H1 (cell line): ENCODE measurements around the gene FLT4. TPM values are rescaled to one million over a fixed set of nuclear protein-coding genes. Genes with fewer than 3 reads are reported as not detected.

Experiments
- CHD2 ChIP-seq: IDR thresholded peaks from 2 replicates; pipeline ENCODE4 v1.6.1; 2012; ENCODE audit warnings: low read length, improper control_type of control experiment
- CTBP2 ChIP-seq: IDR thresholded peaks from 2 replicates; pipeline ENCODE4 v1.7.0; 2011; ENCODE audit warnings: borderline replicate concordance, mild to moderate bottlenecking, moderate library complexity, mixed read lengths, low read length; ENCODE audit not compliant: insufficient read depth, insufficient read length
- JUND ChIP-seq: IDR thresholded peaks from 2 replicates; pipeline ENCODE4 v1.6.1; 2011; ENCODE audit warnings: mild to moderate bottlenecking, improper control_type of control experiment, low read length
- RBBP5 ChIP-seq: IDR thresholded peaks from 2 replicates; pipeline ENCODE4 v1.7.1; 2012; ENCODE audit warnings: low read depth, mild to moderate bottlenecking, inconsistent platforms, low read length, moderate library complexity, borderline replicate concordance
- RFX5 ChIP-seq: IDR thresholded peaks from 2 replicates; pipeline ENCODE4 v1.6.1; 2011; ENCODE audit warnings: low read depth, low read length, improper control_type of control experiment, borderline replicate concordance
- polyA plus RNA-seq, 7 experiments: library from polyadenylated mRNA; depleted of rRNA in 3 of 7; stranded (reverse) in 5 of 7; unstranded in 2 of 7; fragments of >200 nt in 5 of 7; fragments of 200-250 nt in 2 of 7; gene quantifications; 1 replicate in 5 of 7; 2 replicates in 1 of 7; 4 replicates in 1 of 7; pipeline versions ENCODE4 v1.2.1 to v1.2.3, GENCODE V29; 2011 to 2013; ENCODE audit warnings: missing spikeins in 2 of 7, mixed read lengths in 2 of 7
- total RNA-seq: library from RNA; stranded (reverse); fragmentation: NEBNext Ultra II Directional; extraction: Animal tissue kit (Norgen Biotek cat#: 25700); gene quantifications from 2 replicates; pipeline ENCODE4 v1.2.1, GENCODE V29; 2021
- TF ChIP-seq, protein P1 (sequence below): fragments of 300-600 bp; sonication (generic); IDR thresholded peaks from 2 replicates; pipeline ENCODE4 v1.7.1; 2012; ENCODE audit warnings: low read length, moderate library complexity, mild to moderate bottlenecking, inconsistent platforms; ENCODE audit not compliant: insufficient replicate concordance

The FLT4 gene
- total and polyA plus RNA-seq, 2 of the 8 experiments (the other 6 are each of a cell fraction or from before 2014, with no cell fraction given), result 6.5 to 7.7 TPM

DNA sequence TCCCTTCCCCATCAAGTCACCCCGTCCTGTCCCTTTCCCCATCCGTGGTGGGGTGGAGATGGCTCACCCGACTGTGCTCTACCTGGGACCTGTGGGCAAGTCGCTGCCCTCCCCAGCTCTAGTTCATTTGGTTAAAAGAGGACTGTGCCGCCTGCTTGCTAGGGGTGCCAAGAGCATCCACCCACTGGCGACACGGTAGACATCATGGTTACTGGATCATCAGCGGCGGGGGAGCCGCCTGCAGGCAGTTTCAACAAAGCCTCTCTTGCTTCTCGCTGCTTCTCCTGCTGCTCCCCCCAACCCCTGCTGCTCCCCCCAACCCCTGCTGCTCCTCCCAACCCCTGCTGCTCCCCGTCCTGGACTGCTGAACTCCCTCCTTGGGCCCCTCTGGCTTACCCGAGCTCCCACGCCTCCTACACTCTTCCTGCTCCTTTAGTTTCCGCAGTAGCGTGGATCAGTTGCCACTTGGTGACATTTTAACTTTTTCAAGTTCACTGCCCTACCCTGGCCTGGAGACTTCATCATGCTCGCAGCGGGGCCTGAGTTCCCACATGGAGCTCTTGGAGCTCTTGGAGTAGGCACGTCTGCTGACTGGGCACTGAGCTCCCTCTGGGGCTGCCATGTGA, 36.1 kb downstream of the FLT4 start (continued):
- TF ChIP-seq CTBP2 (no peak), RBBP5 (no peak), RFX5 (no peak), CHD2 (no peak), JUND (no peak)
- TF ChIP-seq, protein P1, sequence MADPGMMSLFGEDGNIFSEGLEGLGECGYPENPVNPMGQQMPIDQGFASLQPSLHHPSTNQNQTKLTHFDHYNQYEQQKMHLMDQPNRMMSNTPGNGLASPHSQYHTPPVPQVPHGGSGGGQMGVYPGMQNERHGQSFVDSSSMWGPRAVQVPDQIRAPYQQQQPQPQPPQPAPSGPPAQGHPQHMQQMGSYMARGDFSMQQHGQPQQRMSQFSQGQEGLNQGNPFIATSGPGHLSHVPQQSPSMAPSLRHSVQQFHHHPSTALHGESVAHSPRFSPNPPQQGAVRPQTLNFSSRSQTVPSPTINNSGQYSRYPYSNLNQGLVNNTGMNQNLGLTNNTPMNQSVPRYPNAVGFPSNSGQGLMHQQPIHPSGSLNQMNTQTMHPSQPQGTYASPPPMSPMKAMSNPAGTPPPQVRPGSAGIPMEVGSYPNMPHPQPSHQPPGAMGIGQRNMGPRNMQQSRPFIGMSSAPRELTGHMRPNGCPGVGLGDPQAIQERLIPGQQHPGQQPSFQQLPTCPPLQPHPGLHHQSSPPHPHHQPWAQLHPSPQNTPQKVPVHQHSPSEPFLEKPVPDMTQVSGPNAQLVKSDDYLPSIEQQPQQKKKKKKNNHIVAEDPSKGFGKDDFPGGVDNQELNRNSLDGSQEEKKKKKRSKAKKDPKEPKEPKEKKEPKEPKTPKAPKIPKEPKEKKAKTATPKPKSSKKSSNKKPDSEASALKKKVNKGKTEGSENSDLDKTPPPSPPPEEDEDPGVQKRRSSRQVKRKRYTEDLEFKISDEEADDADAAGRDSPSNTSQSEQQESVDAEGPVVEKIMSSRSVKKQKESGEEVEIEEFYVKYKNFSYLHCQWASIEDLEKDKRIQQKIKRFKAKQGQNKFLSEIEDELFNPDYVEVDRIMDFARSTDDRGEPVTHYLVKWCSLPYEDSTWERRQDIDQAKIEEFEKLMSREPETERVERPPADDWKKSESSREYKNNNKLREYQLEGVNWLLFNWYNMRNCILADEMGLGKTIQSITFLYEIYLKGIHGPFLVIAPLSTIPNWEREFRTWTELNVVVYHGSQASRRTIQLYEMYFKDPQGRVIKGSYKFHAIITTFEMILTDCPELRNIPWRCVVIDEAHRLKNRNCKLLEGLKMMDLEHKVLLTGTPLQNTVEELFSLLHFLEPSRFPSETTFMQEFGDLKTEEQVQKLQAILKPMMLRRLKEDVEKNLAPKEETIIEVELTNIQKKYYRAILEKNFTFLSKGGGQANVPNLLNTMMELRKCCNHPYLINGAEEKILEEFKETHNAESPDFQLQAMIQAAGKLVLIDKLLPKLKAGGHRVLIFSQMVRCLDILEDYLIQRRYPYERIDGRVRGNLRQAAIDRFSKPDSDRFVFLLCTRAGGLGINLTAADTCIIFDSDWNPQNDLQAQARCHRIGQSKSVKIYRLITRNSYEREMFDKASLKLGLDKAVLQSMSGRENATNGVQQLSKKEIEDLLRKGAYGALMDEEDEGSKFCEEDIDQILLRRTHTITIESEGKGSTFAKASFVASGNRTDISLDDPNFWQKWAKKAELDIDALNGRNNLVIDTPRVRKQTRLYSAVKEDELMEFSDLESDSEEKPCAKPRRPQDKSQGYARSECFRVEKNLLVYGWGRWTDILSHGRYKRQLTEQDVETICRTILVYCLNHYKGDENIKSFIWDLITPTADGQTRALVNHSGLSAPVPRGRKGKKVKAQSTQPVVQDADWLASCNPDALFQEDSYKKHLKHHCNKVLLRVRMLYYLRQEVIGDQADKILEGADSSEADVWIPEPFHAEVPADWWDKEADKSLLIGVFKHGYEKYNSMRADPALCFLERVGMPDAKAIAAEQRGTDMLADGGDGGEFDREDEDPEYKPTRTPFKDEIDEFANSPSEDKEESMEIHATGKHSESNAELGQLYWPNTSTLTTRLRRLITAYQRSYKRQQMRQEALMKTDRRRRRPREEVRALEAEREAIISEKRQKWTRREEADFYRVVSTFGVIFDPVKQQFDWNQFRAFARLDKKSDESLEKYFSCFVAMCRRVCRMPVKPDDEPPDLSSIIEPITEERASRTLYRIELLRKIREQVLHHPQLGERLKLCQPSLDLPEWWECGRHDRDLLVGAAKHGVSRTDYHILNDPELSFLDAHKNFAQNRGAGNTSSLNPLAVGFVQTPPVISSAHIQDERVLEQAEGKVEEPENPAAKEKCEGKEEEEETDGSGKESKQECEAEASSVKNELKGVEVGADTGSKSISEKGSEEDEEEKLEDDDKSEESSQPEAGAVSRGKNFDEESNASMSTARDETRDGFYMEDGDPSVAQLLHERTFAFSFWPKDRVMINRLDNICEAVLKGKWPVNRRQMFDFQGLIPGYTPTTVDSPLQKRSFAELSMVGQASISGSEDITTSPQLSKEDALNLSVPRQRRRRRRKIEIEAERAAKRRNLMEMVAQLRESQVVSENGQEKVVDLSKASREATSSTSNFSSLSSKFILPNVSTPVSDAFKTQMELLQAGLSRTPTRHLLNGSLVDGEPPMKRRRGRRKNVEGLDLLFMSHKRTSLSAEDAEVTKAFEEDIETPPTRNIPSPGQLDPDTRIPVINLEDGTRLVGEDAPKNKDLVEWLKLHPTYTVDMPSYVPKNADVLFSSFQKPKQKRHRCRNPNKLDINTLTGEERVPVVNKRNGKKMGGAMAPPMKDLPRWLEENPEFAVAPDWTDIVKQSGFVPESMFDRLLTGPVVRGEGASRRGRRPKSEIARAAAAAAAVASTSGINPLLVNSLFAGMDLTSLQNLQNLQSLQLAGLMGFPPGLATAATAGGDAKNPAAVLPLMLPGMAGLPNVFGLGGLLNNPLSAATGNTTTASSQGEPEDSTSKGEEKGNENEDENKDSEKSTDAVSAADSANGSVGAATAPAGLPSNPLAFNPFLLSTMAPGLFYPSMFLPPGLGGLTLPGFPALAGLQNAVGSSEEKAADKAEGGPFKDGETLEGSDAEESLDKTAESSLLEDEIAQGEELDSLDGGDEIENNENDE, result no peak
